VCaP (cell line): ENCODE results near the gene FUOM.
"Not testable (repeated sequence)": the region's sequence is repeated elsewhere in the genome, so short reads cannot be mapped to it uniquely, and the experiment has no call there.

ENCODE experiments used
- H3K27ac ChIP-seq: fragments of 450-650 bp; 2 replicates; pipeline ENCODE4 v1.5.1; 2017
- TF ChIP-seq, protein P1 (sequence below): fragments of 450-650 bp; conservative IDR thresholded peaks from 2 replicates; pipeline ENCODE4 v1.5.1; 2017; ENCODE audit warnings: mild to moderate bottlenecking, moderate library complexity

FUOM gene

DNA sequence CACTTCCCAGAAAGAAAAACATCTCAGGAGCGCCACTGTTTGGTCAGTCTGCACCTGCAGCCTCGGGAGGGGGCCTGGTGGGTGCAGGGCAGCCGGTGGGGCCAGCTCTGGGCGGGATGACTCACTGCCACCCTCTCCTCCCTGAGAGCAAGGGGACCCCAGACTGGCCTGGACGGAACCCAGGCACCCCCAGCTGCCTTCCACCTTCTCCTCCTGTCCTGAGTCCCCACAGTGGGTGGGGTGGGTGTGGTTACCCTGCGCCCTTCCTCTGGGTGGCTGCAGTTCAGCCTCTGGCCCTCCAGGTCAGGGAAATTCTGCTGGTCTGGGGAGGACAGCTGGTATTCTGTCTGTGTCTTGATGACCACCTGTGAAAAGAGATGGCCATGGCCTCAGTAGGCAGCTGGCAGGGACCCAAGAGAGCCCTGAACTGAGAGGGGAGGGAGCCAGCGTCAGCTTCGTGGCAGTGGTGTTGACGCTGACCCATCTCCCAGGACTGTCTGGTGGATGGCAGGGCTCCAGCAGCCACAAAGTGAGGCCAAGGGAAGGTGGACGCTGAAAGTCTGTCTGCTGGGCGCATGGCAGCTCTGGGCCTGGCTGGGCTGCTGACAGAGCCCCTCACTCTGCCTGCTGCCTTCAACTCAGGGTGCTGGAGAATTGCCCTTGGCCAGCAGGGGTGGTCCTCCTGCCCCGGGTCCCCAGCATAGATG, 30.0 kb downstream of the FUOM start:
- TF ChIP-seq, protein P1, sequence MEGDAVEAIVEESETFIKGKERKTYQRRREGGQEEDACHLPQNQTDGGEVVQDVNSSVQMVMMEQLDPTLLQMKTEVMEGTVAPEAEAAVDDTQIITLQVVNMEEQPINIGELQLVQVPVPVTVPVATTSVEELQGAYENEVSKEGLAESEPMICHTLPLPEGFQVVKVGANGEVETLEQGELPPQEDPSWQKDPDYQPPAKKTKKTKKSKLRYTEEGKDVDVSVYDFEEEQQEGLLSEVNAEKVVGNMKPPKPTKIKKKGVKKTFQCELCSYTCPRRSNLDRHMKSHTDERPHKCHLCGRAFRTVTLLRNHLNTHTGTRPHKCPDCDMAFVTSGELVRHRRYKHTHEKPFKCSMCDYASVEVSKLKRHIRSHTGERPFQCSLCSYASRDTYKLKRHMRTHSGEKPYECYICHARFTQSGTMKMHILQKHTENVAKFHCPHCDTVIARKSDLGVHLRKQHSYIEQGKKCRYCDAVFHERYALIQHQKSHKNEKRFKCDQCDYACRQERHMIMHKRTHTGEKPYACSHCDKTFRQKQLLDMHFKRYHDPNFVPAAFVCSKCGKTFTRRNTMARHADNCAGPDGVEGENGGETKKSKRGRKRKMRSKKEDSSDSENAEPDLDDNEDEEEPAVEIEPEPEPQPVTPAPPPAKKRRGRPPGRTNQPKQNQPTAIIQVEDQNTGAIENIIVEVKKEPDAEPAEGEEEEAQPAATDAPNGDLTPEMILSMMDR: no peak

DNA sequence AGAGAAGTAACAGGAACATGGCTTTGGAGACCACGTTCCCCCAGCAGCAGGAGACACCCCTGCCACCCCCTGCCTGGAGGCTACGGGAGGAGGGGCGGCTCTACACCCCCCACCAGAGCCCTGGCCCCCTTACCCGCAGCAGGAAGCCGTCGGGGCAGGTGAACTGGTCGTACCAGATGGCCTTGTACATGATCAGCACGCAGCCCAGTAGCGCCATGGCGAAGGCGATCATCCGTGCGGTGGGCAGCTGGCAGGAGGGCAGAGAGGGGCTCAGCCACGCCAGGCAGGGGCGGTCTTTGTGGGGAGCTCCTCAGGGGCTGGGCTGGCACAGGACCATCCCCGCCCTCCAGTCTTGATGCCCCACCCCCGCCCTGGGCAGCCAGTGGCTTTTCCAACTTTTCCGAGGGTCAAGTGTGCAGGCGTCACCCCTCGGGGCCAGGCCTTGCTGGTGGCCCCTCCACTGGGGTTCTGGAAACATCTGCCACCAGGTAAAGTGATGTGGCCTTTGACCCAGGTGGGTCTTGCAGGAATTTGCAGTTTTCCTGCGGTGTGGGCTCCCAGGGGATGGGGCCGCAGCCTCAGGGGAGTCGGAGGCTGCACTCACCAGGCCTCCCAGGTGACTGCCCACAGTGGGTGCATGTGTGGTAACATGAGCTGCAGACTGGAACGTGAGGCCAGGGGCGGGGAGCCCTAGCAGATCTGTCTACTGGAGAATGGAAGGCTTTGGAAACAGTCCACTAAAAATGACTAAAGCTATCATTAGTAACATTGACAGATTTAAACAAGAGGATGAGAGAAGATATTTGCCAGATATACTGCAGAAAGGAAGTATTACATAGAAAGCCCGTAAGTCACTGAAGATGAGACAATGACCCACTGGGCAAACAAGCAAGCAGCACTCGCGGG, 30.8 kb downstream of the FUOM start:
- TF ChIP-seq, protein P1: no peak

More for the DNA sequence above, 30.0 kb downstream of the FUOM start:
- no peak overlapping the region for H3K27ac ChIP-seq

DNA sequence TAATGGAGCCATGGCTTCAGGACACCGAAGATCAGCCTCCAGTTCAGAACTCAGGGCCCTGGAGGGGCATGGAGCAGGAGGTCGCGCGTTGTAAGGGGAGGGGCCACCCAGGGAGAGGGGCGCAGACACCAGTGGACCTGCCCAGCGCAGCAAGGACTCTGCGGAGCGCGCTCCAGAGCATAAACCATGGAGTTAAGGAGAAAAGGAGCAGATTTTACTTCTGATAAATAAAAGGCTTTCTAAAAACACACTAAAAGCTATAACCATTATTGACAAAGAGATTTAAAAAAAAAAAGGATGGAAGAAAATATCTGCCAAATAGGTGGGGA, 31.6 kb downstream of the FUOM start:
- peak overlapping the region; percentile 77 for H3K27ac ChIP-seq
- TF ChIP-seq, protein P1: no peak

More for the DNA sequence above, 30.8 kb downstream of the FUOM start:
- H3K27ac ChIP-seq: no peak overlapping the region

DNA sequence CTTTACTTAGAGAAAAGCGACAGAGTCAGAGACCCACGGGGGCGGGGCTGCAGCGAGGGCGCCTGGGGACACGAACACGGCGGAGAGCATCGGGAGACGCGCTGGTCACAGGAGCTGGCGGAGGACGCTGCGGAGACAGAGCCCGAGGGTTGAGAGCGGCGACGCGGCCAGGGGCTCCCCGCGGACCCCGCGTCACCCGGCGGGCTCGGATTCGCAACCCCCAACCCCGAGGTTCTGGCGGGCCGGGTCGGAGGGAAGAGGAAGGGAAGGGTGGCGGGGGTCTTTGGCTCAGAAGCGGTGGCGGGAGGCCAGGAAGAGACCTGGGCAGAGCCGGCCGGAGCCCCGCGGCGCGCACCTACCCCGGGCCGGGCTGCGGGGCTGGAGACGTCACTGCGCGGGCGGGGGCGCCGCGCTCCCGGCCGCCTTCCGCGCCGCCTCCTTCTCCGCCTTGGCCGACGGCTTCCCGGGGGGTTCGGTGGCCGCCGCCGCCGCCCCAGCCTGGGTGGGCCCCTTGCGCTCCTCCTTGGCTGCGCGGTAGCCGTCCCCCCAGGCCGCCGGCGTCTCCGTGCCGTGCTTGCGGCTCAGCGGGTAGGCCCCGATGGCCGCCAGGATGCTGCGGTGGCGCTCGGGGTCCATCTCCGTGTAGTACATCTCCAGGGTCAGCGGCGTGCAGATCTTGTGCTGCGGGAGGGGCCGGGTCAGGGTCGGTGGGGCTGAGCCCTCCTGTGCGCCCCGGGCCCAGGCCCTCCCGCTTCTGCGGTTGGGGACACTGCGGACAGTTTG, 32.2 kb downstream of the FUOM start:
- peak overlapping the region; percentile 77 for H3K27ac ChIP-seq
- TF ChIP-seq, protein P1: no peak

DNA sequence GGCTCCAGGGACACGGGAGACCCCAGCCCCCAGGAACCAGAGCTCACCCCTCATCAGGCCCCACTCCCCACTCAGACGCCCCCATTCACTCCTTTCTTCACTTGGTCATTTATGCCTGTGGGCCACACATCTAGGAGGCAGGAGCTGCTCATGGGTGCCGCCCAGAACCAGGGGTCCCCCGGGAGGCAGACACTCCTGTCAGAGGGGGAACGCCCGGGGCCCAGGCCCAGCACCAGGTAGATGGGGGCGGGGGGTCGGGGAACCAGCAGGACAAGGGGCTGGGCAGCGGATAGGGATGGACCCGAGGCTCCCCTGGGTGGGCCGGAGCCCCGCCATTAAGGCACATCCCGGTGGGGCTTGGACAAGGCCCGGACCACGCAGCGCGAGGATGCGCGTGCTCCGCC, 33.0 kb downstream of the FUOM start:
- TF ChIP-seq, protein P1: no peak
- H3K27ac ChIP-seq: peak overlapping the region; percentile 77

DNA sequence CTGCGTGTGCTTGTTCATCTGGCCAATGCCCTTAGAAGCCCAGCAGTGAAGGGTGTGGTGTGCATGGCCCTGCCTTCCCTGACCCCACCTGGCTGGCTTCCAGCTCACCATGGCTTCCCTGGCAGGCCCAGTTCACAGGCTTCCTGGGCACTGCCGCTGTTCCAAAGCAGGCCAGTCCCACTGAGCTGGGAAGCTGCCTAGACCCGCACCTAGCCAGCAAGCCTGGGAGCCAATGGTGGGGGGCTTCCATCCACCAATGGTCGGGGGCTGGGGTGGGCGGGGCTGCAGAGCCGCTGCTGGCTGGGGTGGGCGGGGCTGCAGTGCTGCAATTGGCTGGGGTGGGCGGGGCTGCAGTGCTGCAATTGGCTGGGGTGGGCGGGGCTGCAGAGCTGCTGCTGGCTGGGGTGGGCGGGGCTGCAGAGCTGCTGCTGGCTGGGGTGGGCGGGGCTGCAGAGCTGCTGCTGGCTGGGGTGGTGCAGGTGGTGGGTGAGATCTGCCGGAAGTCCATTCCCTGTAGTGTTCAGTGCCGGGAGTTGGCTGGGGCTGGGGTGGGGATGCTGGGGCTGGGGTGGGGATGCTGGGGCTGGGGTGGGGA, 33.5 kb downstream of the FUOM start:
- H3K27ac ChIP-seq: no peak overlapping the region
- TF ChIP-seq, protein P1: no peak

DNA sequence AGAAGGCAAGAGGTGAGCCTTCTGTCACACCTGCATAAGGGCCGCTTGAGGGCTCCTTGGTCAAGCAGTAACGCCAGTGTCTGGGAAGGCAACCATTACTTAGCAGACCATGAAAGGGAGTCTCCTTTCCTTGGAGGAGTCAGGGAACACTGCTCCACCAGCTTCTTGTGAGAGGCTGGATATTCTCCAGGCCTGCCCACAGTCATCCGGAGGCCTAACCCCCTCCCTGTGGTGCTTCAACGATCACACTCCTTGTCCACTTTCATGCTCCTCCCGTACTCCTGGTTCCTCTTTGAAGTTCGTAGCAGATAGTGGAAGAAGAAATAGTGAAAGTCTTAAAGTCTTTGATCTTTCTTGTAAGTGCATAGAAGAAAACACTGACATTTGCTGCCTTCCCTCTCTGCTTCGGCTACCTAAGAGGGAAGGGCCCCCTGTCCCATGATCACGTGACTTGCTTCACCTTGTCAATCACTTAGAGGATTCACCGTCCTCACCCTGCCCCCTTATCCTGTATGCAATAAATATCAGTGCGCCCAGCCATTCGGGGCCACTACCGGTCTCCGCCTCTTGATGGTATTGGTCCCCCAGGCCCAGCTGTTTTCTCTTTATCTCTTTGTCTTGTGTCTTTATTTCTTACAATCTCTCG, 35.6 kb downstream of the FUOM start:
- H3K27ac ChIP-seq: not testable (repeated sequence)

DNA sequence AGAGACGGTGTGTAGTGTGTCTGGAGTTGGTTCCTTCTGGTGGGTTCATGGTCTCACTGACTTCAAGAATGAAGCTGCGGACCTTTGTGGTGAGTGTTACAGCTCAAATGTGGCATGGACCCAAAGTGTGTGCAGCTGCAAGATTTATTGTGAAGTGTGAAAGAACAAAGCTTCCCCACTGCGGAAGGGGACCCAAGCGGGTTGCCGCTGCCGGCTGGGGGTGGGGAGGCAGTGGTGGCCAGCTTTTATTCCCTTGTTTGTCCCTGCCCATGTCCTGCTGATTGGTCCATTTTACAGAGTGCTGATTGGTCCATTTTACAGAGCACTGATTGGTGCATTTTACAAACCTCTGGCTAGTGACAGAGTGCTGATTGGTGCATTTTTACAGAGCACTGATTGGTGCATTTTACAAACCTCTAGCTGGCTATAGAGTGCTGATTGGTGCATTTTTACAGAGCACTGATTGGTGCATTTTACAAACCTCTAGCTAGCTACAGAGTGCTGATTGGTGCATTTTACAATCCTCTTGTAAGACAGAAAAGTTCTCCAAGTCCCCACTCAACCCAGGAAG, 36.9 kb downstream of the FUOM start:
- H3K27ac ChIP-seq: not testable (repeated sequence)
